ENCODE measurements around the gene CDYL2. TPM values are rescaled to one million over a fixed set of nuclear protein-coding genes. Genes with fewer than 3 reads are reported as not detected.
"Not testable (repeated sequence)": the region's sequence is repeated elsewhere in the genome, so short reads cannot be mapped to it uniquely, and the experiment has no call there.

CDYL2 gene
- polyA plus RNA-seq, 1 donor from 2014 or later = 2.6 TPM

GRCh38 chr16:80733407-80733806 is 71.0 kb downstream of the CDYL2 start:
- H3K79me2 ChIP-seq (replicated peaks; ENCODE audit: insufficient read depth, low read length) = no peaks in the 10 kb centered on the region
- peaks cover 8% of the 10 kb centered on the region for H3K9me3 ChIP-seq (ENCODE audit: low read length)
- H3K9me2 ChIP-seq (ENCODE audit: insufficient read depth, low read length) = no peaks in the 10 kb centered on the region
- H3K27me3 ChIP-seq (ENCODE audit: insufficient read depth, low read depth, low read length) = no peaks in the 10 kb centered on the region
- no peaks in the 10 kb centered on the region for H4K20me1 ChIP-seq (ENCODE audit: insufficient read depth)
- no peak overlapping the region for H3K4me2 ChIP-seq (ENCODE audit: low read length)
- no peaks in the 10 kb centered on the region for H3K36me3 ChIP-seq (ENCODE audit: insufficient read depth, low read length)
- H3K9ac ChIP-seq (ENCODE audit: low read length) = no peak overlapping the region
- H3K27ac ChIP-seq (ENCODE audit: low read length) = no peak overlapping the region
- H2AFZ ChIP-seq (ENCODE audit: low read depth, low read length) = no peak overlapping the region
- no peak for TF ChIP-seq SMC3 (conservative IDR thresholded peaks at IDR 0.05; ENCODE audit: poor library complexity)
- no peak for TF ChIP-seq MXI1 (conservative IDR thresholded peaks at IDR 0.05; ENCODE audit: poor library complexity, severe bottlenecking)
- TF ChIP-seq TAF1 (IDR thresholded peaks at IDR 0.05; ENCODE audit: low read depth) = no peak
- TF ChIP-seq EZH2 (IDR thresholded peaks at IDR 0.05; ENCODE audit: borderline replicate concordance, insufficient read depth, low read length, poor library complexity, severe bottlenecking) = no peak
- no peak for TF ChIP-seq EP300 (conservative IDR thresholded peaks at IDR 0.05; ENCODE audit: poor library complexity, severe bottlenecking)
- H3K4me3 ChIP-seq (ENCODE audit: low read length) = no peak overlapping the region
- no peaks in the 10 kb centered on the region for H3F3A ChIP-seq (ENCODE audit: insufficient read depth, low read length, poor library complexity, severe bottlenecking)

- no peak for TF ChIP-seq EP300 (conservative IDR thresholded peaks at IDR 0.05; ENCODE audit: poor library complexity, severe bottlenecking)
- TF ChIP-seq EZH2 (IDR thresholded peaks at IDR 0.05; ENCODE audit: borderline replicate concordance, insufficient read depth, low read length, poor library complexity, severe bottlenecking) = no peak
- TF ChIP-seq CTCF (IDR thresholded peaks at IDR 0.05; ENCODE audit: poor library complexity, severe bottlenecking) = no peak
- no peak for TF ChIP-seq TAF1 (IDR thresholded peaks at IDR 0.05; ENCODE audit: low read depth)
- no peak for TF ChIP-seq REST (IDR thresholded peaks at IDR 0.05; ENCODE audit: borderline replicate concordance)
- TF ChIP-seq SMC3 (conservative IDR thresholded peaks at IDR 0.05; ENCODE audit: poor library complexity) = no peak
- no peak for TF ChIP-seq MXI1 (conservative IDR thresholded peaks at IDR 0.05; ENCODE audit: poor library complexity, severe bottlenecking)
- no peak for TF ChIP-seq POLR2AphosphoS5 (IDR thresholded peaks at IDR 0.05)
- TF ChIP-seq RAD21 (conservative IDR thresholded peaks at IDR 0.05) = no peak
- no peak overlapping the region for H3K9ac ChIP-seq (ENCODE audit: low read length)
Measured at GRCh38 chr16:80731915-80732314, 72.5 kb downstream of the CDYL2 start.

GRCh38 chr16:80727066-80727763 is 77.2 kb downstream of the CDYL2 start:
- H3K27ac ChIP-seq (ENCODE audit: low read length); H3K9me3 ChIP-seq (ENCODE audit: low read length); H3K36me3 ChIP-seq (ENCODE audit: insufficient read depth, low read length); H3K79me2 ChIP-seq (replicated peaks; ENCODE audit: insufficient read depth, low read length); H3K9me2 ChIP-seq (ENCODE audit: insufficient read depth, low read length); H4K20me1 ChIP-seq (ENCODE audit: insufficient read depth); H3F3A ChIP-seq (ENCODE audit: insufficient read depth, low read length, poor library complexity, severe bottlenecking); H3K27me3 ChIP-seq (ENCODE audit: insufficient read depth, low read depth, low read length); H3K4me3 ChIP-seq (ENCODE audit: low read length); H2AFZ ChIP-seq (ENCODE audit: low read depth, low read length); H3K9ac ChIP-seq (ENCODE audit: low read length); H3K4me2 ChIP-seq (ENCODE audit: low read length): not testable (repeated sequence)

More at GRCh38 chr16:80731915-80732314, 72.5 kb downstream of the CDYL2 start:
- Histone ChIP-seq H3K9me2 (ENCODE audit: insufficient read depth, low read length) (no peaks in the 10 kb centered on the region), H3F3A (ENCODE audit: insufficient read depth, low read length, poor library complexity, severe bottlenecking) (no peaks in the 10 kb centered on the region), H3K4me3 (ENCODE audit: low read length) (no peak overlapping the region), H3K4me2 (ENCODE audit: low read length) (no peak overlapping the region), H3K79me2 (replicated peaks; ENCODE audit: insufficient read depth, low read length) (no peaks in the 10 kb centered on the region), H3K9me3 (ENCODE audit: low read length) (peaks cover 8% of the 10 kb centered on the region), H4K20me1 (ENCODE audit: insufficient read depth) (no peaks in the 10 kb centered on the region), H3K27me3 (ENCODE audit: insufficient read depth, low read depth, low read length) (no peaks in the 10 kb centered on the region), H2AFZ (ENCODE audit: low read depth, low read length) (no peak overlapping the region), H3K27ac (ENCODE audit: low read length) (no peak overlapping the region), H3K36me3 (ENCODE audit: insufficient read depth, low read length) (no peaks in the 10 kb centered on the region)
